ENCODE results near the gene ZNF790. TPM values are rescaled to one million over a fixed set of nuclear protein-coding genes. Genes with fewer than 3 reads are reported as not detected.

The ZNF790 gene
- total RNA-seq, 1 donor from 2014 or later, result 17.0 TPM

GRCh38 chr19:36849701-36850558 lies 11.7 kb upstream of the ZNF790 start:
- no peak for TF ChIP-seq CTCF (IDR thresholded peaks at IDR 0.05)
- peaks cover 0 to 12% of the 10 kb centered on the region in 2 donors for H3K36me3 ChIP-seq
- peak overlapping the region; percentile 83 to 88 for H3K27ac ChIP-seq
- intact Hi-C loops (cut with DNase I), result loop anchor here (1.0 to 5.0 kb wide), 8 partner anchors 12 to 744 kb away; partner anchors contain the start of genes ZNF260, ZNF420, ZNF461 and ZNF540
- peak overlapping the region; percentile 78 to 84 for H3K4me3 ChIP-seq
- no peaks in the 10 kb centered on the region for H3K27me3 ChIP-seq
- peak; percentile 80 to 96 for DNase-seq (ENCODE audit: low spot score in 2 of 2)
- H3K9me3 ChIP-seq, result peaks cover 0 to 12% of the 10 kb centered on the region in 2 donors
- peaks cover 0 to 5% of the 10 kb centered on the region in 2 donors for H3K4me1 ChIP-seq

GRCh38 chr19:36847968-36848367 lies 9.8 kb upstream of the ZNF790 start:
- H3K27me3 ChIP-seq, result no peaks in the 10 kb centered on the region
- H3K9me3 ChIP-seq, result no peaks in the 10 kb centered on the region
- TF ChIP-seq CTCF (IDR thresholded peaks at IDR 0.05), result no peak
- peaks cover 0 to 5% of the 10 kb centered on the region in 2 donors for H3K4me1 ChIP-seq
- intact Hi-C loops (cut with DNase I), result no loop called here
- H3K27ac ChIP-seq, result no peak overlapping the region
- no peak overlapping the region for H3K4me3 ChIP-seq
- H3K36me3 ChIP-seq, result peaks cover 0 to 16% of the 10 kb centered on the region in 2 donors
- no peak for DNase-seq (ENCODE audit: low spot score in 2 of 2)

GRCh38 chr19:36838784-36839324 lies 667 bp upstream of the ZNF790 start:
- no peak for DNase-seq (ENCODE audit: low spot score in 2 of 2)
- Histone ChIP-seq H3K27me3 (no peaks in the 10 kb centered on the region), H3K9me3 (peaks cover 20 to 29% of the 10 kb centered on the region in 2 donors), H3K4me3 (peak overlapping the region; percentile 66 to 67), H3K4me1 (peaks cover 0 to 7% of the 10 kb centered on the region in 2 donors), H3K27ac (peak overlapping the region; percentile 72 to 75), H3K36me3 (peaks cover 1 to 20% of the 10 kb centered on the region in 2 donors)
- intact Hi-C loops (cut with DNase I), result loop anchor here (1.0 to 10.0 kb wide), 6 partner anchors 11 to 626 kb away; partner anchors contain the start of genes ZNF345, ZNF383, ZNF567 and ZNF568
- no peak for TF ChIP-seq CTCF (IDR thresholded peaks at IDR 0.05)

GRCh38 chr19:36837176-36837905 lies 846 bp downstream of the ZNF790 start:
- H3K27me3 ChIP-seq, result no peaks in the 10 kb centered on the region
- H3K9me3 ChIP-seq, result peaks cover 32 to 44% of the 10 kb centered on the region in 2 donors
- peak overlapping the region; percentile 66 to 67 for H3K4me3 ChIP-seq
- no peak for DNase-seq (ENCODE audit: low spot score in 2 of 2)
- intact Hi-C loops (cut with DNase I), result loop anchor here (10.0 kb wide), 2 partner anchors 377 to 627 kb away; partner anchors contain the start of genes ZNF383, ZNF569, ZNF570 and ZNF585B
- peaks cover 0 to 7% of the 10 kb centered on the region in 2 donors for H3K4me1 ChIP-seq
- H3K27ac ChIP-seq, result peak overlapping the region; percentile 72 to 75
- TF ChIP-seq CTCF (IDR thresholded peaks at IDR 0.05), result no peak
- H3K36me3 ChIP-seq, result peaks cover 16 to 25% of the 10 kb centered on the region in 2 donors

GRCh38 chr19:36833430-36833829 lies 4.8 kb downstream of the ZNF790 start:
- intact Hi-C loops (cut with DNase I), result loop anchor here (10.0 kb wide), 2 partner anchors 381 to 631 kb away; partner anchors contain the start of genes ZNF383, ZNF569, ZNF570 and ZNF585B
- peaks cover 33 to 64% of the 10 kb centered on the region in 2 donors for H3K36me3 ChIP-seq
- TF ChIP-seq CTCF (IDR thresholded peaks at IDR 0.05), result no peak
- no peaks in the 10 kb centered on the region for H3K4me1 ChIP-seq
- no peak for DNase-seq (ENCODE audit: low spot score in 2 of 2)
- no peak overlapping the region for H3K27ac ChIP-seq
- peaks cover 71 to 83% of the 10 kb centered on the region in 2 donors for H3K9me3 ChIP-seq
- H3K27me3 ChIP-seq, result no peaks in the 10 kb centered on the region
- H3K4me3 ChIP-seq, result no peak overlapping the region

Measured in ascending aorta (tissue), 2 donors.